Kidney (tissue), 14 donors: ENCODE results near the gene PCBP4. TPM values are rescaled to one million over a fixed set of nuclear protein-coding genes. Genes with fewer than 3 reads are reported as not detected.
A peak's percentile ranks its signal among the peaks of the same experiment; 100 is the strongest.

Source experiments
- DNase-seq, 5 donors: peaks; one replicate each; pipeline ENCODE4 v3.0.0-alpha.2; 2013 to 2020
- FAIRE-seq: peaks from 2 replicates; lab custom pipeline; 2012; peaks lifted over from hg19 to GRCh38; lab: Jason Lieb, UNC
- H3K27ac ChIP-seq, 2 donors: one replicate each; pipeline ENCODE4 v1.7.0; 2013; ENCODE audit warnings: low read depth in 2 of 2, low read length in 2 of 2, inconsistent platforms in 1 of 2
- H3K27me3 ChIP-seq: one replicate; pipeline ENCODE4 v1.7.1; 2013; ENCODE audit warnings: low read length, inconsistent platforms; ENCODE audit not compliant: control insufficient read depth, insufficient read depth
- H3K36me3 ChIP-seq, 3 donors: one replicate each; pipeline versions ENCODE4 v1.7.0 to v1.7.1; 2013; ENCODE audit warnings: low read length in 3 of 3, control low read depth in 1 of 3, inconsistent platforms in 1 of 3; ENCODE audit not compliant: insufficient read depth in 3 of 3, control insufficient read depth in 2 of 3
- H3K4me1 ChIP-seq, 3 donors: one replicate each; pipeline versions ENCODE4 v1.7.0 to v1.7.1; 2013; ENCODE audit warnings: low read length in 3 of 3, inconsistent platforms in 1 of 3, low read depth in 1 of 3; ENCODE audit not compliant: control insufficient read depth in 2 of 3, insufficient read depth in 2 of 3
- H3K4me3 ChIP-seq, 3 donors: one replicate each; pipeline versions ENCODE4 v1.7.0 to v1.8.1; 2013; ENCODE audit warnings: low read length in 3 of 3, control low read depth in 1 of 3, inconsistent platforms in 1 of 3
- H3K9ac ChIP-seq, 3 donors: one replicate each; pipeline versions ENCODE4 v1.7.0 to v1.7.1; 2013; ENCODE audit warnings: low read length in 3 of 3, control low read depth in 1 of 3, inconsistent platforms in 1 of 3
- H3K9me3 ChIP-seq, 3 donors: one replicate each; pipeline versions ENCODE4 v1.7.0 to v1.7.1; 2013; ENCODE audit warnings: low read length in 3 of 3, control low read depth in 1 of 3, inconsistent platforms in 1 of 3; ENCODE audit not compliant: control insufficient read depth in 2 of 3, insufficient read depth in 1 of 3
- CTCF ChIP-seq: IDR thresholded peaks from 3 replicates; pipeline ENCODE4 v1.5.1; 2012; ENCODE audit warnings: mild to moderate bottlenecking, moderate library complexity, borderline replicate concordance; ENCODE audit not compliant: insufficient read depth; ENCODE audit errors: extremely low read depth
- intact Hi-C: fragments of 100-400 bp; cut with DNase I; formaldehyde crosslinking; loops from one replicate; pipeline ENCODE4 v1.11.1; 2022
- polyA plus RNA-seq: library from polyadenylated mRNA; stranded (reverse); fragments of 350-450 nt; fragmentation: Illumina TruSeq; extraction: RNeasy Lipid Tissue Mini Kit (QIAGEN cat#74804); gene quantifications from one replicate; pipeline ENCODE4 v1.2.3, GENCODE V29; 2014; ENCODE audit warnings: low read depth, low replicate concordance; ENCODE audit not compliant: insufficient read depth
- total RNA-seq: library from RNA; stranded (reverse); fragmentation: NEBNext Ultra II Directional; extraction: Animal tissue kit (Norgen Biotek cat#: 25700); gene quantifications from one replicate; pipeline ENCODE4 v1.2.1, GENCODE V29; 2021
- donor health status: control.
- donor health status: control.
- donor health status: control.
- donor health status: control.
- donor health status: control.
- donor health status: DM: yes; HTN: yes; CAD: no.
- donor health status: Normal renal cell carcinoma (clear cell type).

The PCBP4 gene
- total and polyA plus RNA-seq, 2 donors from 2014 or later, result 31.7 to 34.0 TPM

GRCh38 chr3:52002748-52003147 is 35.5 kb upstream of the PCBP4 start:
- peaks cover 0 to 17% (median 3%) of the 10 kb centered on the region in 3 donors for H3K4me1 ChIP-seq
- no peak for FAIRE-seq

DNA sequence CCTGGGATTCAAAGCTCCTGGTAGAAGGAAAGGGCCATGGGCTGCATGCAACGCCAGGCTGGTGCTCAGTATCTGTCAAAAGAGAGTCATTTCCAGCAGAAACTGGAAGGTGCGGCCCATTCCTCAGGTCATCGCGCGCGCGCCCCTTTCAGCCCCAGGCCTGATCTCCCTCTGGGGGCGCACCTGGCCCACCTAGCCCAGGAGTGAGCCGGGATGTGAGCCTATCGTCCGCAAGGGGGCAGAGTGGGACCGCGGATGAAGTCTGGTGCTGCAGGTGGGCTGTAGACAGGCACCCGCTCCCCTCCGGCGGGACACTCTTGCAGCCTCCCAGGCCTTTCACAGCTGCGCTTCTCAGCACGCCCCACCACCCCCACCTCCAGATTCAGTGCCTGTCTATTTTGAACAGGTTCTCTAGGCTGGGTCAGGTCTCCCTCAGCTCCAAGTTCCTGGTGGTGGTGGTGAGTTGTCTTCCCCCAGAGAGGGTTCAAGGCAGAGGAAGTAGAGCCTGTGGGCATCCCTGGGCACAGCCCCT is 34.3 kb upstream of the PCBP4 start:
- Histone ChIP-seq H3K36me3 (no peaks in the 10 kb centered on the region), H3K27me3 (no peaks in the 10 kb centered on the region), H3K9me3 (no peaks in the 10 kb centered on the region), H3K27ac (no peak overlapping the region), H3K4me1 (peaks cover 0 to 15% (median under 1%) of the 10 kb centered on the region in 3 donors), H3K4me3 (no peak overlapping the region), H3K9ac (peak overlapping the region in 1 of 3 donors; percentile 26)
- DNase-seq (peak; percentile 90 to 95 (median 93)), FAIRE-seq (no peak)
- peak; percentile 93 for TF ChIP-seq CTCF
- intact Hi-C loops, result loop anchor here (5.0 kb wide), 2 partner anchors 121 to 141 kb away; no protein-coding TSS in a partner anchor

More at GRCh38 chr3:52002748-52003147, 35.5 kb upstream of the PCBP4 start:
- Histone ChIP-seq H3K27me3 (no peaks in the 10 kb centered on the region), H3K4me3 (no peak overlapping the region), H3K9ac (no peak overlapping the region), H3K27ac (no peak overlapping the region), H3K9me3 (no peaks in the 10 kb centered on the region), H3K36me3 (no peaks in the 10 kb centered on the region)
- no peak for TF ChIP-seq CTCF
- intact Hi-C loops, result loop anchor here (5.0 kb wide), 2 partner anchors 120 to 140 kb away; no protein-coding TSS in a partner anchor
- no peak for DNase-seq

DNA sequence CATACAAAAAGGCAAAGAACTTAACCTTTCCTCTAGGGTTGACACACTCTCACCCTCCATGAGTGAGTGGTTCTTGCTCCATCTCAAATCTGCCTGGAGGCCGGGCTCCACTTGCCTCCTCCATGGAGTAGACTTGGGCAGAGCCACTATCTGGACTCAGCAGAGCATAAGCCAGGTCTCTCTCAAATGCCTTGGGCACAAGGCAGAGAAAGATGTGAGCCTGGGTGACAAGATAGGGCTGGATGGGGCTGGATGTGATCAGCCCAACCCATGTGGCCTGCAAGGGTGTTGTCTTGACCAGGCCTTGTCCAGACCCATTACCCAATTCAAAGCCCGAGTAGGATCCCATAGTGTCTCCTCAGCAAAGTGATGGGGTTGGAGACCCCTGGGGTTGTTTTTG is 32.6 kb upstream of the PCBP4 start:
- no peak for FAIRE-seq
- no peaks in the 10 kb centered on the region for H3K27me3 ChIP-seq

More for the DNA sequence above, 32.6 kb upstream of the PCBP4 start:
- H3K4me3 ChIP-seq, result no peak overlapping the region
- TF ChIP-seq CTCF, result no peak
- peaks cover 0 to under 1% (median 0%) of the 10 kb centered on the region in 3 donors for H3K36me3 ChIP-seq
- no peak for DNase-seq
- no peak overlapping the region for H3K27ac ChIP-seq
- peaks cover 0 to 8% (median 2%) of the 10 kb centered on the region in 3 donors for H3K4me1 ChIP-seq
- no peak overlapping the region for H3K9ac ChIP-seq
- no peaks in the 10 kb centered on the region for H3K9me3 ChIP-seq
- intact Hi-C loops, result loop anchor here (5.0 kb wide), 2 partner anchors 122 to 142 kb away; no protein-coding TSS in a partner anchor
